ENCODE measurements around the gene GH1. TPM values are rescaled to one million over a fixed set of nuclear protein-coding genes. Genes with fewer than 3 reads are reported as not detected.

GH1 gene
- total RNA-seq, 1 donor from 2014 or later = not detected

Other genes starting within 250 kb of the GH1 start
- 24.7 to 33.3 TPM (median 32.2 TPM) in 3 replicates for gene LIMD2, start 218.7 kb downstream of the GH1 start, total RNA-seq
- gene STRADA, start 177.0 kb downstream of the GH1 start, total RNA-seq = 26.2 to 47.3 TPM (median 27.1 TPM) in 3 replicates
- gene CCDC47, start 145.2 kb downstream of the GH1 start, total RNA-seq = 63.5 to 65.1 TPM (median 64.9 TPM) in 3 replicates
- 94.6 to 120 TPM (median 99.0 TPM) in 3 replicates for gene DDX42, start 144.7 kb downstream of the GH1 start, total RNA-seq
- gene PSMC5, start 91.4 kb downstream of the GH1 start, total RNA-seq = 92.3 to 112 TPM (median 94.9 TPM) in 3 replicates
- gene FTSJ3, start 91.2 kb downstream of the GH1 start, total RNA-seq = 26.5 to 41.4 TPM (median 27.9 TPM) in 3 replicates
- gene SMARCD2, start 76.2 kb downstream of the GH1 start, total RNA-seq = 30.7 to 35.1 TPM (median 34.6 TPM) in 3 replicates
- gene CSH2, start 45.2 kb downstream of the GH1 start, total RNA-seq = 6.9 TPM in 1 of 3 replicates, not detected in the others
- not detected in 3 replicates for gene GH2, start 36.9 kb downstream of the GH1 start, total RNA-seq
- gene CSH1, start 22.3 kb downstream of the GH1 start, total RNA-seq = 14.0 TPM in 1 of 3 replicates, not detected in the others
- 0.68 TPM in 1 of 3 replicates, not detected in the others for gene CSHL1, start 7.6 kb downstream of the GH1 start, total RNA-seq
- gene CD79B, start 13.5 kb upstream of the GH1 start, total RNA-seq = not detected in 3 replicates
- not detected in 3 replicates for gene SCN4A, start 54.1 kb upstream of the GH1 start, total RNA-seq
- 0.28 to 0.35 TPM in 2 of 3 replicates, not detected in the other for gene PRR29, start 79.5 kb upstream of the GH1 start, total RNA-seq
- not detected in 3 replicates for gene ICAM2, start 101.8 kb upstream of the GH1 start, total RNA-seq
- gene ERN1, start 211.3 kb upstream of the GH1 start, total RNA-seq = 12.1 to 18.2 TPM (median 14.9 TPM) in 3 replicates